Measurements from ENCODE around the gene SASH1. TPM values are rescaled to one million over a fixed set of nuclear protein-coding genes. Genes with fewer than 3 reads are reported as not detected.

SASH1 gene
- total RNA-seq, 1 donor from 2014 or later, result 31.8 TPM

DNA sequence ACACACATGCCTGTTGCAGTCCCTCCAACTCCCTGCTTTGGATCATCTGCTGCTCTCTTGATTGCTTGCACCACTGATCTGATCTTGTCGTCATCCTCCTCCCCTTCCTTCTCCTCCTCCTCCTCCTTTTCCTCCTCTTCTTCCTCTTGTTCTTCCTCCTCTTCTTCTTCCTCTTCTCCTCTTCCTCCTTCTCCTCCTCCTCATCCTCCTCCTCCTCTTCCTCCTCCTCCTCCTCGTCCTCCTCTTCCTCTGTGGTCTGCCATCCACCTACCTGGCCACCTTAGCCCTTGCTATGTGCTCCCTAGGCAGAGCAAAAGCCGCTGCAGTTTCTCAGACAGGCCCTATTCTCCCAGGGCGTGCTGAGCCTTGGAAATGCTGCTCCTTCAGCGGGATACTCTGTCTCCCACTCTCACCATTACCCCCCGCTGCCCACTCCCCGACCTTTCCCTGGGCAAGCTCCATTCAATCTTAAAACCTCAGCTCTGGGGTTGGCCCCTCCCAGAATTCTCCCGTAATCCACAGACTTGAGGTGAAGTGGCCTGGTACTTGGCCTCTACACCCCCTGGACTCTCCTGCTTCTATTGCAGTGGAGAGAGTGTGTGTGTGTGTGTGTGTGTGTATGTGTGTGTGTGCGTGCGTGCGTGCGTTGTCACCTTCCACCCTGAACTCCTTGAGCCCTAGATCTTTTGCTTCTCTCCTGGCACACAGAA, 105.0 kb downstream of the SASH1 start:
- ATAC-seq (no peak), DNase-seq (no peak)
- intact Hi-C loops (cut with micrococcal nuclease), result no loop called here

DNA sequence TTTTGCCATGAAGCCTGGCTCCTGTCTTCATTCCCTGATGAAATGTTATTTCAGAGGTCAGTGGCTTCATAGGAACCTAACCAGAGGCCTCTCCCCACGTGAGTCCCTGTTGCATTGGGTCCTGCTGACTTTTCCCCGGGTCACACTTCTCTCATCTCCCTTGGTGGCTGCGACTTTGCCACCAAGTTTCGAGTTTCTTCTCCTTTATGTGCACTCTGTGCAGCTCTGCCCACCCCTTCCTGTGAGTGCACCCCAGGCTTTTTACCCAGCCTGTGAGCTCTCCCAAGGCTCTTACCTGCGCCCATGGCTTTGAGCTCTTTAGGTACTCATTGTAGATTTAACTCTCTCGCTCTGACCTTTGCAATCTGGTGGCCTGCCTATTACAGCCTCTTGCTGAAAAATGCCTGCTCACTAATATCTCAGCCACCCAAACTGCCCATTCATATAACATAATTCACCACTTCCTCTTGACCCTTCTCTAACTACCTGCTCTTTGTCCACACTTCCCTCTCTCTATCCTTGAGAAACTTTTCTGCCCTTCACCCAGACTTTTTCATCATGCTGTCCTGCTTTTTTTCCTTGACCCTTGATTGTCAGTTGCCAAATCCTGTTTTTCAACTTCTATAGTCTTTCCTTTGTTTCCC, 105.9 kb downstream of the SASH1 start:
- no peak for ATAC-seq
- intact Hi-C loops (cut with micrococcal nuclease), result no loop called here

GRCh38 chr6:148450866-148451265, 108.2 kb downstream of the SASH1 start:
- intact Hi-C loops (cut with micrococcal nuclease), result no loop called here
- no peak for ATAC-seq

More for the DNA sequence above, 105.9 kb downstream of the SASH1 start:
- DNase-seq, result no peak

GRCh38 chr6:148451690-148452089, 109.1 kb downstream of the SASH1 start:
- ATAC-seq (peak; percentile 45), DNase-seq (no peak)
- intact Hi-C loops (cut with micrococcal nuclease), result no loop called here

More at GRCh38 chr6:148450866-148451265, 108.2 kb downstream of the SASH1 start:
- DNase-seq, result no peak

- DNase-seq (no peak), ATAC-seq (no peak)
- intact Hi-C loops (cut with micrococcal nuclease), result no loop called here
These were observed 110.2 kb downstream of the SASH1 start for GRCh38 chr6:148452876-148453275.

- DNase-seq (no peak), ATAC-seq (no peak)
- intact Hi-C loops (cut with micrococcal nuclease), result no loop called here
These were observed 111.3 kb downstream of the SASH1 start for GRCh38 chr6:148453906-148454305.

GRCh38 chr6:148455225-148455624, 112.6 kb downstream of the SASH1 start:
- DNase-seq (no peak), ATAC-seq (peak; percentile 30)
- intact Hi-C loops (cut with micrococcal nuclease), result no loop called here

GRCh38 chr6:148455674-148456558, 113.3 kb downstream of the SASH1 start:
- intact Hi-C loops (cut with micrococcal nuclease), result no loop called here
- peak; percentile 14 for ATAC-seq
- no peak for DNase-seq

- DNase-seq (no peak), ATAC-seq (no peak)
- intact Hi-C loops (cut with micrococcal nuclease), result no loop called here
These were observed 114.7 kb downstream of the SASH1 start for GRCh38 chr6:148457137-148457842.

DNA sequence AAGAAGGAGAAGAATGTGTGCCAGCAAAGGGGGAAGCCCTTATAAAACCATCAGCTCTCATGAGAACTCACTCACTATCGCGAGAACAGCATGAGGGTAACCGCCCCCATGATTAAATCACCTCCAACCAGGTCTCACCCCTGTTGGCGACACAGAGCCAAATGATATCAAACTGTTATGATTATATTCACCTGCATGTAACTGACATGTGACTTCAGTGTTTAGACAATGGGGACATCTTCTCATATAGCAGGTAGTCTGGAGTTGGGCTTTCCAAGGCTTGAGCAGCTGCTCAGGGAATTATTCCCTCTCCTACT, 115.2 kb downstream of the SASH1 start:
- intact Hi-C loops (cut with micrococcal nuclease), result no loop called here
- no peak for ATAC-seq

GRCh38 chr6:148459238-148459637, 116.6 kb downstream of the SASH1 start:
- ATAC-seq, result no peak
- intact Hi-C loops (cut with micrococcal nuclease), result no loop called here

More for the DNA sequence above, 115.2 kb downstream of the SASH1 start:
- DNase-seq, result no peak

DNA sequence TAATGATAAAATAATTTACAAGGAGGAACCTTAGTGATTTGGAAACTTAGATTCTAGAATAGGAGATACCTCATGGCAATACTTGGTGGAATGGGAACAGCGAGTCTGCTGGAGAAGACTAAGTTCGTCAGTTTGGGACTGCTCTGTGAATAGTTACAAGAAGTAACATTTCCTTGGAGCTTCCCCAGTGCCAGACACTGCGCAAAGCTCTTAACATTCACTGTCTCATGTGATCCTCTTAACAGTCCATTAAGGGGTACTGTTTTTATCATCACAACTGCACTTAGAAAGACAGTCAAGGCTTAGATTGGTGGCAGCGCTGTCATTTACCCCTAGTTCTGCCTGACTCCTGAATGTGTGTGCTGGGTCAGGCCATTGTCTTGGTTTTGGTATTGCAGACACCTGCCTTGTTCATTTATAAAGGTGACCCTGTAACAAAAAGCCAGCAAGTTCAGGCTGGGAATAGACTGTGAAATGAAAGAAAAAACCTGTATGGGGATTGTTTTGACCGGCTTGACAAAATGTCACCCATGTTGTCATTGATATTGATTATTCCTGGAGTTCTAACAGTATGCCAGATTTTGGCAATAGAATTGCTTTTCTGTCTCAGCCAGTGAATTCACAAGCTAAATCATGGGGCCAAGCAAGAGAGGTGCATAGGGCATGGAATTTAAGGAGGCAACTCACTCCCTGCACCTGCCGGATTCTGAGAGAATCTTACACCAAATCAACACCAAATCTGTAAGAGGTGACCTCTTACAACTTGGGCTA, 118.4 kb downstream of the SASH1 start:
- ATAC-seq (peak; percentile 40), DNase-seq (no peak)
- intact Hi-C loops (cut with micrococcal nuclease), result loop anchor here (5.0 kb wide), 1 partner anchor 284 kb away; no protein-coding TSS in a partner anchor

More at GRCh38 chr6:148459238-148459637, 116.6 kb downstream of the SASH1 start:
- DNase-seq, result no peak

- intact Hi-C loops (cut with micrococcal nuclease), result loop anchor here (5.0 kb wide), 1 partner anchor 285 kb away; no protein-coding TSS in a partner anchor
- no peak for DNase-seq
- ATAC-seq, result peak; percentile 21
These were observed 119.4 kb downstream of the SASH1 start for GRCh38 chr6:148461986-148462577.

- ATAC-seq (no peak), DNase-seq (no peak)
- intact Hi-C loops (cut with micrococcal nuclease), result loop anchor here (5.0 kb wide), 1 partner anchor 286 kb away; no protein-coding TSS in a partner anchor
These were observed 121.0 kb downstream of the SASH1 start for GRCh38 chr6:148463671-148464070.

DNA sequence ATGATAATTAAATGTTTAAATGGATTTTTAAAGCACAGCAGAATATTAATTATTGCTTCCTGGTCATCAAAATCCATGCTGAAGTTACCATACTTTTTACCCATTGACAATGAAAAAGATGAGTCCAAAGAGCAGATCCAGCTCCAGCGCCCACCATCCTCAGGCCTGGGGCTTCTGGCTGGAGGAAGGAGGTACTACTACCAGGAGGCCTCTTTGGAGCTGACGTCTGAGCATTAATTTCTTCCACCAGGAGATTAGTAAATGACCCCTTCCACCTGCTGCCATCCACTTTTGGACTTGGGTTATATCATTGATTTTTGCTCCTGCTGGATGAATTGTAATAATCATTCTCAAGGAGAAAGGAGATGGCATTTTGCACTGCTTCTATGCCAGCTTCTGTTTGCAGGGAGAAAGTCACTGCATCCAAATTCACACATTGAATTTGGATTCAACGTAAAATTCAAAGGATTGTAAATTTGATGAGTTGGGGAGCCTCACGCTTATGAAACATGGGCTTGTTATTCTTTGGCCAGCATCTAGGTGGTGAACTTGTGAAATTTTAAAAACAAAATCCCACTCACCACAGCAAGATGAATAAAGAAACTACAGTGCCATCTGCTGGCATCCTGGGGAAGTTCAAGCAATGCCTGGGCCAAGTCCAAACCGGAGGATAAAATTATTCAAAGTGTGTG, 121.8 kb downstream of the SASH1 start:
- intact Hi-C loops (cut with micrococcal nuclease), result loop anchor here (5.0 kb wide), 1 partner anchor 287 kb away; no protein-coding TSS in a partner anchor
- ATAC-seq, result peak; percentile 75
- DNase-seq, result peak; percentile 59

GRCh38 chr6:148465011-148465335, 122.3 kb downstream of the SASH1 start:
- ATAC-seq (peak; percentile 8), DNase-seq (no peak)
- intact Hi-C loops (cut with micrococcal nuclease), result no loop called here

- ATAC-seq (peak; percentile 33), DNase-seq (no peak)
- intact Hi-C loops (cut with micrococcal nuclease), result no loop called here
These were observed 123.0 kb downstream of the SASH1 start for GRCh38 chr6:148465670-148466069.

- DNase-seq, result no peak
- intact Hi-C loops (cut with micrococcal nuclease), result no loop called here
- ATAC-seq, result no peak
These were observed 123.5 kb downstream of the SASH1 start for GRCh38 chr6:148466158-148466557.

Data from left ventricle myocardium superior (tissue), 1 donor.